Ascending aorta (tissue), 2 donors: Measurements from ENCODE around the gene FNTB. TPM values are rescaled to one million over a fixed set of nuclear protein-coding genes. Genes with fewer than 3 reads are reported as not detected.

ENCODE experiments used
- DNase-seq, 2 donors: peaks; one replicate each; pipeline ENCODE4 v3.0.0-alpha.2; 2019; ENCODE audit warnings: low spot score in 2 of 2
- H3K27ac ChIP-seq, 2 donors: fragments of 200-600 bp; sonication (generic); one replicate each; pipeline ENCODE4 v1.5.1; 2016 to 2017; ENCODE audit warnings: mild to moderate bottlenecking in 1 of 2
- H3K27me3 ChIP-seq: fragments of 200-600 bp; sonication (generic); one replicate; pipeline ENCODE4 v1.5.1; 2017
- H3K36me3 ChIP-seq, 2 donors: fragments of 200-600 bp; sonication (generic); one replicate each; pipeline ENCODE4 v1.5.1; 2016
- H3K4me1 ChIP-seq, 2 donors: fragments of 200-600 bp; sonication (generic); one replicate each; pipeline ENCODE4 v1.5.1; 2016 to 2017; ENCODE audit warnings: mild to moderate bottlenecking in 1 of 2
- H3K4me3 ChIP-seq, 2 donors: fragments of 200-600 bp; sonication (generic); one replicate each; pipeline ENCODE4 v1.5.1; 2016 to 2017; ENCODE audit warnings: mild to moderate bottlenecking in 1 of 2
- H3K9me3 ChIP-seq, 2 donors: fragments of 200-600 bp; sonication (generic); one replicate each; pipeline ENCODE4 v1.5.1; 2016
- intact Hi-C: fragments of 100-400 bp; cut with DNase I; formaldehyde crosslinking; loops from one replicate; pipeline ENCODE4 v1.15.1; 2023
- total RNA-seq: library from RNA; depleted of rRNA; stranded (reverse); fragments of >200 nt; gene quantifications from one replicate; pipeline ENCODE4 v1.1.0, GENCODE V29; 2016
- TF ChIP-seq, protein P1 (sequence below), 3 experiments: fragments of 200-600 bp in 2 of 3; fragments of 450-650 bp in 1 of 3; sonication (generic) in 2 of 3; IDR thresholded peaks; one replicate each; pipeline ENCODE4 v1.5.1; 2016 to 2019; ENCODE audit warnings: antibody characterized with exemption in 3 of 3, mild to moderate bottlenecking in 1 of 3, moderate library complexity in 1 of 3

FNTB gene
- total RNA-seq, 1 donor from 2014 or later, result 13.9 TPM

GRCh38 chr14:65065719-65066118, 79.0 kb downstream of the FNTB start:
- no peaks in the 10 kb centered on the region for H3K9me3 ChIP-seq
- no peak overlapping the region for H3K4me3 ChIP-seq
- TF ChIP-seq, protein P1, sequence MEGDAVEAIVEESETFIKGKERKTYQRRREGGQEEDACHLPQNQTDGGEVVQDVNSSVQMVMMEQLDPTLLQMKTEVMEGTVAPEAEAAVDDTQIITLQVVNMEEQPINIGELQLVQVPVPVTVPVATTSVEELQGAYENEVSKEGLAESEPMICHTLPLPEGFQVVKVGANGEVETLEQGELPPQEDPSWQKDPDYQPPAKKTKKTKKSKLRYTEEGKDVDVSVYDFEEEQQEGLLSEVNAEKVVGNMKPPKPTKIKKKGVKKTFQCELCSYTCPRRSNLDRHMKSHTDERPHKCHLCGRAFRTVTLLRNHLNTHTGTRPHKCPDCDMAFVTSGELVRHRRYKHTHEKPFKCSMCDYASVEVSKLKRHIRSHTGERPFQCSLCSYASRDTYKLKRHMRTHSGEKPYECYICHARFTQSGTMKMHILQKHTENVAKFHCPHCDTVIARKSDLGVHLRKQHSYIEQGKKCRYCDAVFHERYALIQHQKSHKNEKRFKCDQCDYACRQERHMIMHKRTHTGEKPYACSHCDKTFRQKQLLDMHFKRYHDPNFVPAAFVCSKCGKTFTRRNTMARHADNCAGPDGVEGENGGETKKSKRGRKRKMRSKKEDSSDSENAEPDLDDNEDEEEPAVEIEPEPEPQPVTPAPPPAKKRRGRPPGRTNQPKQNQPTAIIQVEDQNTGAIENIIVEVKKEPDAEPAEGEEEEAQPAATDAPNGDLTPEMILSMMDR (IDR thresholded peaks at IDR 0.05), result no peak
- intact Hi-C loops, result no loop called here
- no peak for DNase-seq
- peaks cover 50 to 60% of the 10 kb centered on the region in 2 donors for H3K36me3 ChIP-seq
- no peaks in the 10 kb centered on the region for H3K4me1 ChIP-seq
- H3K27ac ChIP-seq, result no peak overlapping the region
- no peaks in the 10 kb centered on the region for H3K27me3 ChIP-seq

GRCh38 chr14:65069874-65070413, 83.2 kb downstream of the FNTB start:
- DNase-seq, result no peak
- H3K4me3 ChIP-seq, result no peak overlapping the region
- H3K4me1 ChIP-seq, result peaks cover 0 to 7% of the 10 kb centered on the region in 2 donors
- H3K27me3 ChIP-seq, result no peaks in the 10 kb centered on the region
- no peak overlapping the region for H3K27ac ChIP-seq
- TF ChIP-seq, protein P1 (IDR thresholded peaks at IDR 0.05), result no peak
- peaks cover 23 to 27% of the 10 kb centered on the region in 2 donors for H3K36me3 ChIP-seq
- H3K9me3 ChIP-seq, result no peaks in the 10 kb centered on the region
- intact Hi-C loops, result no loop called here

- Histone ChIP-seq H3K27ac (no peak overlapping the region), H3K27me3 (no peaks in the 10 kb centered on the region), H3K4me3 (no peak overlapping the region), H3K4me1 (peaks cover 0 to 7% of the 10 kb centered on the region in 2 donors), H3K36me3 (peaks cover 19 to 28% of the 10 kb centered on the region in 2 donors), H3K9me3 (no peaks in the 10 kb centered on the region)
- intact Hi-C loops, result no loop called here
- TF ChIP-seq, protein P1 (IDR thresholded peaks at IDR 0.05), result no peak
- DNase-seq, result no peak
Measured at GRCh38 chr14:65070471-65070976, 83.8 kb downstream of the FNTB start.

DNA sequence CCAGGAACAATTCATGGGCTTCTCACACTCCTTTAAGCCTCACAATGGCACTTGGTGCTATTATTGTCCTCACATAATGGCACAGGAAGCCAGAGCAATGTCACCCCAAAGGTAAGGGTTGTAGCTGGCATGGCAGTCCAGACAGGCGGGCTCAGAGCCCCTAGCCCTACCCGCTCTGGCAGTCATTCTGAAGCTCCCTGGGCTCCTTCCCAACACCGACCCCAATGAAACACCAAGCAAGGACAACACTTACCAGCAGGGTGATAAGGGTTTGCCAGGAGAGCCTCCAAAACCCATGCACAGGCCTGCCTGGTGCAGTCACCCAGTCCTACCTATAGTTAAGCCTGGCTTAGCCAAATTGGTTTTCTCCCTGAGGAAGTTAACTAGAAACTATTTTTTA, 84.8 kb downstream of the FNTB start:
- H3K27ac ChIP-seq, result no peak overlapping the region
- no peaks in the 10 kb centered on the region for H3K27me3 ChIP-seq
- H3K9me3 ChIP-seq, result no peaks in the 10 kb centered on the region
- H3K4me3 ChIP-seq, result no peak overlapping the region
- peaks cover 24 to 31% of the 10 kb centered on the region in 2 donors for H3K36me3 ChIP-seq
- TF ChIP-seq, protein P1 (IDR thresholded peaks at IDR 0.05), result no peak
- H3K4me1 ChIP-seq, result peaks cover 0 to 7% of the 10 kb centered on the region in 2 donors
- DNase-seq, result no peak
- intact Hi-C loops, result no loop called here

DNA sequence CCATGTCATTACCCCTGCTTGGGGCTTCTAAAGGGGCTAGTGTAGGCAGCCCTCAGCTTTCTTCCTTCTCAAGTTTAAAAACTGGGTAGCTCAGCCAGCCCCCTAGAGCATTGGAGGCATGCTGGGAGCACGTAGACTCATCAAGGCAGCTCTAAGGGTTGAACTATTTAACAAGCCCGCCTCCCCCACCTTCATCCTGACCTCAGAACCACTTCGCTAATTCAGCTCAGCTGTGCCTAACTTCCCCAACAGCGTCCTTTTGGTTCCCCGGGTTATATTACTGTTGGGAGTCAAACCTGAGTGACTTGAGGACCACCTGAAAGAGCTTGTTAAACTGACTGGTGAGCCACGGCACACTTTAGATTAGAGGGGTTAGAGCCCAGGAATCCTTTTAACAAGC, 85.6 kb downstream of the FNTB start:
- intact Hi-C loops, result no loop called here
- H3K9me3 ChIP-seq, result no peaks in the 10 kb centered on the region
- H3K36me3 ChIP-seq, result peaks cover 31 to 38% of the 10 kb centered on the region in 2 donors
- H3K4me1 ChIP-seq, result peaks cover 0 to 7% of the 10 kb centered on the region in 2 donors
- H3K27ac ChIP-seq, result no peak overlapping the region
- DNase-seq, result no peak
- H3K27me3 ChIP-seq, result no peaks in the 10 kb centered on the region
- H3K4me3 ChIP-seq, result no peak overlapping the region
- TF ChIP-seq, protein P1 (IDR thresholded peaks at IDR 0.05), result no peak
